K562 (cell line): ENCODE measurements around the gene YJU2. TPM values are rescaled to one million over a fixed set of nuclear protein-coding genes. Genes with fewer than 3 reads are reported as not detected.

ENCODE experiments used
- ATAC-seq: fragments of 200-7000 bp; cut with Tn5 transposase; 3 replicates; pipeline ENCODE4 v1.9.1; 2020; ENCODE audit warnings: moderate library complexity
- BruUV-seq: library from RNA; stranded (reverse); fragments of 400-500 nt; replicated peaks from 2 replicates; lab custom pipeline; 2021; lab: Mats Ljungman, UMichigan
- CTCF ChIA-PET: fragments of 300-600 bp; formaldehyde crosslinking; extraction: SDS; loops from one replicate; lab custom pipeline; 2021; ENCODE audit warnings: low intra/inter-chr PET ratio; lab: Yijun Ruan, JAX
- POLR2A ChIA-PET: fragments of 300-600, 350-650 bp; sonication (Branson Sonifier 250); formaldehyde crosslinking; extraction: SDS; loops from one replicate; lab custom pipeline; 2021; ENCODE audit warnings: antibody characterized with exemption, inconsistent platforms; lab: Yijun Ruan, JAX
- DNase-seq, 4 experiments: peaks; one replicate each; pipeline versions ENCODE4 v3.0.0 to v3.0.0-alpha.2; 2011 to 2018; ENCODE audit warnings: low spot score in 3 of 4, mixed read lengths in 3 of 4; ENCODE audit errors: extremely low read depth in 1 of 4
- FAIRE-seq: peaks from 2 replicates; lab custom pipeline; 2011; peaks lifted over from hg19 to GRCh38; lab: Jason Lieb, UNC
- H2AFZ ChIP-seq: 2 replicates; pipeline ENCODE4 v1.6.0; 2011; ENCODE audit warnings: low read depth, low read length, control low read depth, inconsistent platforms
- H3K27ac ChIP-seq: fragments of 200-600 bp; 3 replicates; pipeline ENCODE4 v1.8.0; 2011; ENCODE audit warnings: low read depth, mild to moderate bottlenecking, control low read depth, inconsistent platforms, low read length, moderate library complexity, mixed read lengths; ENCODE audit errors: extremely low read depth
- H3K27me3 ChIP-seq, 2 experiments: fragments of 300-600 bp in 1 of 2; 2 replicates in 1 of 2; 3 replicates in 1 of 2; pipeline versions ENCODE4 v1.6.0 to v1.8.0; 2011; ENCODE audit warnings: inconsistent platforms in 2 of 2, low read length in 2 of 2, mild to moderate bottlenecking in 1 of 2, mixed read lengths in 1 of 2, moderate library complexity in 1 of 2; ENCODE audit not compliant: control insufficient read depth in 2 of 2, insufficient read depth in 2 of 2
- H3K36me3 ChIP-seq: fragments of 300-600 bp; 3 replicates; pipeline ENCODE4 v1.8.0; 2011; ENCODE audit warnings: mild to moderate bottlenecking, low read length, inconsistent platforms; ENCODE audit not compliant: control insufficient read depth, insufficient read depth
- H3K4me1 ChIP-seq, 2 experiments: fragments of 200-600 bp in 1 of 2; replicated peaks in 1 of 2; 2 replicates in 1 of 2; 3 replicates in 1 of 2; pipeline versions ENCODE4 v1.5.1 to v1.8.0; 2011; ENCODE audit warnings: inconsistent platforms in 2 of 2, low read length in 2 of 2, mild to moderate bottlenecking in 1 of 2, mixed read lengths in 1 of 2, moderate library complexity in 1 of 2; ENCODE audit not compliant: control insufficient read depth in 2 of 2, insufficient read depth in 2 of 2
- H3K4me2 ChIP-seq: 2 replicates; pipeline ENCODE4 v1.6.1; 2011; ENCODE audit warnings: low read length, control low read depth, inconsistent platforms, mixed read lengths; ENCODE audit not compliant: insufficient read depth
- H3K4me3 ChIP-seq: fragments of 200-600 bp; sonication (generic), shearing (Covaris generic); 2 replicates; pipeline ENCODE4 v1.5.1; 2016; ENCODE audit warnings: control low read depth, inconsistent platforms
- H3K79me2 ChIP-seq: fragments of 200-600 bp; 3 replicates; pipeline ENCODE4 v1.8.0; 2011; ENCODE audit warnings: low read length, inconsistent platforms; ENCODE audit not compliant: control insufficient read depth, insufficient read depth
- H3K9ac ChIP-seq, 2 experiments: 2 replicates each; pipeline versions ENCODE4 v1.6.0 to v1.6.1; 2011; ENCODE audit warnings: low read depth in 2 of 2, low read length in 2 of 2, control low read depth in 1 of 2, inconsistent platforms in 1 of 2, mild to moderate bottlenecking in 1 of 2, mixed read lengths in 1 of 2; ENCODE audit not compliant: insufficient read depth in 1 of 2
- H3K9me1 ChIP-seq: one replicate; pipeline ENCODE4 v1.6.0; 2011; ENCODE audit warnings: inconsistent platforms, mild to moderate bottlenecking, low read length, moderate library complexity; ENCODE audit not compliant: control insufficient read depth, insufficient read depth
- H3K9me3 ChIP-seq: replicated peaks from 2 replicates; pipeline ENCODE4 v1.5.1; 2011; ENCODE audit warnings: low read depth, low read length, inconsistent platforms; ENCODE audit not compliant: control insufficient read depth, insufficient read depth
- H4K20me1 ChIP-seq: replicated peaks from 2 replicates; pipeline ENCODE4 v1.6.1; 2011; ENCODE audit warnings: low read length, inconsistent platforms, mixed read lengths; ENCODE audit not compliant: control insufficient read depth, insufficient read depth
- BCOR ChIP-seq: fragments of 450-650 bp; IDR thresholded peaks from 2 replicates; pipeline ENCODE4 v1.6.1; 2016
- XRCC3 ChIP-seq: fragments of 450-650 bp; IDR thresholded peaks from 2 replicates; pipeline ENCODE4 v1.6.1; 2017; ENCODE audit warnings: mild to moderate bottlenecking, moderate library complexity
- ZNF23 ChIP-seq: fragments of 250-450 bp; sonication (Bioruptor Pico); IDR thresholded peaks from 2 replicates; pipeline ENCODE4 v1.4.0; 2020; ENCODE audit warnings: mild to moderate bottlenecking
- WGBS: fragments of 100-300 bp; shearing (Covaris generic); methylation state at CpG from one replicate; pipeline ENCODE4 v1.1.6; 2016; ENCODE audit warnings: low coverage, mixed read lengths; ENCODE audit not compliant: insufficient coverage; ENCODE audit errors: missing lambda C conversion rate; 5-methylcytosine and 5-hydroxymethylcytosine counted together
- in situ Hi-C: fragments of 300-500 bp; cut with MboI; formaldehyde crosslinking; loops from 4 replicates; pipeline ENCODE4 v1.15.0; 2018; ENCODE audit warnings: inconsistent platforms, mixed read lengths
- intact Hi-C: fragments of 100-400 bp; cut with micrococcal nuclease; formaldehyde crosslinking; loops from 2 replicates; pipeline ENCODE4 v1.14.2; 2022
- polyA plus RNA-seq, 8 experiments: library from polyadenylated mRNA; depleted of rRNA in 4 of 8; stranded (reverse) in 5 of 8; unstranded in 3 of 8; fragments of >200 nt; fragmentation: Nextera tagmentation in 2 of 8; fragmentation: Illumina TruSeq in 1 of 8; extraction: Ambion mirVana in 2 of 8; extraction: Trizol in 1 of 8; gene quantifications; 2 replicates each; pipeline versions ENCODE4 v1.2.1 to v1.2.3, GENCODE V29; 2011 to 2014; ENCODE audit warnings: inconsistent platforms in 1 of 8, missing spikeins in 1 of 8
- total RNA-seq, 7 experiments: library from RNA; depleted of rRNA in 6 of 7; stranded (reverse); fragments of >200 nt in 6 of 7; fragmentation: Illumina TruSeq in 2 of 7; extraction: Trizol in 2 of 7; gene quantifications; 2 replicates each; pipeline versions ENCODE4 v1.2.1 to v1.2.3, GENCODE V29; 2011 to 2021; ENCODE audit warnings: low replicate concordance in 1 of 7

YJU2 gene
- total and polyA plus RNA-seq, 9 of the 15 experiments (the other 6 are each of a cell fraction or from before 2014, with no cell fraction given), result 0.41 to 34.9 (median 19.3) TPM

DNA sequence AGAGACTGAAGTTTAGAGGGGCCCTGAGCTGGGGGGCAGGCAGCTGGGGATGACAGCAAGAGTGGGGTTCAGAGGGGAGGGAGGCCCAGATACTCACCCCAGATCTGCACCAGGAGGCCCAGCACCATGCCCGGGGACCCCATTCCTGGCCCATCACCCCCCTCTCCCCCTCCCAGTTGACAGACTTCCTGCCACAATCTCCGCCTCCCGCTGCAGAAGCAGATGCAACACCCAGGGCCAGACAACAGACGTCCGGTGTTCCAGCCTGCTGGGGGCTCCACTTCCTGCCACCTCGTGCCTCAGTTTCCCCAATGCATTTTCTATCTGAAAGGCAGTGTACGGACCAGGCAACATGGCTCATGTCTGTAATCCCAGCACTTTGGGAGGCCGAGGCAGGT is 55.4 kb downstream of the YJU2 start, which contains the start of gene TMIGD2:
TSS of gene TMIGD2 (minus strand) at position 147 of the 398 bp plus-strand sequence. CDS start at position 143, 4 bp downstream.
- Histone ChIP-seq H3K27ac (no peak within 1 kb of the TSS), H3K4me1 (peaks cover 7 to 28% of the 10 kb centered on the region in 2 experiments; a peak in 4 of 5 replicates), H3K4me2 (no peak within 1 kb of the TSS), H3K36me3 (no peaks in the 10 kb centered on the region), H3K27me3 (peaks cover 0 to 5% of the 10 kb centered on the region in 2 experiments; a peak in 1 of 5 replicates), H3K79me2 (no peaks in the 10 kb centered on the region), H3K9me3 (no peaks in the 10 kb centered on the region), H3K4me3 (no peak within 1 kb of the TSS), H4K20me1 (no peaks in the 10 kb centered on the region), H3K9ac (no peak within 1 kb of the TSS; a peak in 1 of 4 replicates), H3K9me1 (no peaks in the 10 kb centered on the region), H2AFZ (peak within 1 kb of the TSS; percentile 37)
- 32% methylated on average over 5 of the region's 8 CpGs for WGBS
- FAIRE-seq (no peak), ATAC-seq (no peak), DNase-seq (no peak)
- CTCF ChIA-PET, result no interaction called here
- intact Hi-C loops (no loop called here), in situ Hi-C loops (no loop called here)
- TF ChIP-seq XRCC3 (no peak), BCOR (peak; percentile 24; the same call in 1 of the 2 replicates)
- no TSS peak for BruUV-seq
- POLR2A ChIA-PET, result interaction anchor here (0.8 to 1.7 kb wide), 3 partner anchors 9 to 15 kb away, joined by 3 to 4 read pairs (median 3); no protein-coding TSS in a partner anchor

GRCh38 chr19:4303819-4304537 is 57.1 kb downstream of the YJU2 start:
- Histone ChIP-seq H3K79me2 (no peaks in the 10 kb centered on the region), H3K36me3 (no peaks in the 10 kb centered on the region), H3K4me3 (peak overlapping the region; percentile 16; the same call in 1 of the 2 replicates), H3K9me1 (no peaks in the 10 kb centered on the region), H2AFZ (peak overlapping the region; percentile 71; the same call in 1 of the 2 replicates), H4K20me1 (no peaks in the 10 kb centered on the region), H3K4me2 (peak overlapping the region; percentile 63), H3K27ac (no peak overlapping the region), H3K27me3 (peaks cover 0 to 5% of the 10 kb centered on the region in 2 experiments; a peak in 1 of 5 replicates), H3K9me3 (no peaks in the 10 kb centered on the region), H3K9ac (peak overlapping the region in 1 of 2 experiments; percentile 24; a peak in 1 of 4 replicates)
- FAIRE-seq, result peak; percentile 77
- BruUV-seq, result no TSS peak
- WGBS, result 27% methylated on average over 12 of the region's 18 CpGs
- ATAC-seq, result no peak
- intact Hi-C loops (no loop called here), in situ Hi-C loops (no loop called here)
- CTCF ChIA-PET, result no interaction called here
- no peak for DNase-seq
- TF ChIP-seq ZNF23 (CRISPR knock-in tag) (no peak), BCOR (peak; percentile 78)
- TF ChIP-seq, all 486 proteins: peak for 1
- peaks cover 7 to 22% of the 10 kb centered on the region in 2 experiments; a peak in 4 of 5 replicates for H3K4me1 ChIP-seq
- POLR2A ChIA-PET, result interaction anchor here (0.5 to 1.1 kb wide), 3 partner anchors 9 to 121 kb away, joined by 3 read pairs; no protein-coding TSS in a partner anchor
